ENCODE data around the gene SMR3A.

GRCh38 chr4:70382691-70383181, 22.2 kb downstream of the SMR3A start, which contains the start of gene SMR3B:
- TF ChIP-seq CTCF (IDR thresholded peaks at IDR 0.05) (no peak), POLR2A (IDR thresholded peaks at IDR 0.05) (no peak)

All from uterus (tissue), 2 donors.